Measurements from ENCODE around the gene RNU5D-1. TPM values are rescaled to one million over a fixed set of nuclear protein-coding genes. Genes with fewer than 3 reads are reported as not detected.

The RNU5D-1 gene
- total and polyA plus RNA-seq, 8 donors: not detected

DNA sequence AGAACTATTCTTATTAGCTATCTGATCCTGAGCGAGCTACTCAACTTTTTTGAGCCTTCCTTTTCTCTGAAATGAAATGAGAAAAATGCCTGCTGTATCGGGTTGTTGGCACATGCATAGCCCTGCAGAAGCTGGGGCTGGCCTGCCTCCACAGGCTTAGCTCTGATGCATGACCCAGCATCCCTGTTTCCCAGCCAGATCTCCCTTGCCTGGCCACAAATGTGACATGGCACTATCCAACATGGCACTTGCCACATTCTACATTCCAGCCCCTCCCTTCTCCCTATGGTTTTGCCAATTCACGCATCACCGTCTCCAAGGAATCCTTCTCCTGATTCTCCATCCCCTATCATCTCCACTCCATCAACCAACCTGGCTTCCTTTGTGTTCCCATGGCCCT lies 13.8 kb downstream of the RNU5D-1 start:
- no peak for DNase-seq
- no peaks in the 10 kb centered on the region for H3K36me3 ChIP-seq
- no peak overlapping the region for H3K4me3 ChIP-seq
- TF ChIP-seq EP300 (IDR thresholded peaks at IDR 0.05): no peak
- no peak for TF ChIP-seq POLR2A (IDR thresholded peaks at IDR 0.05)
- no peak for TF ChIP-seq POLR2AphosphoS5 (IDR thresholded peaks at IDR 0.05)
- TF ChIP-seq, protein P1, sequence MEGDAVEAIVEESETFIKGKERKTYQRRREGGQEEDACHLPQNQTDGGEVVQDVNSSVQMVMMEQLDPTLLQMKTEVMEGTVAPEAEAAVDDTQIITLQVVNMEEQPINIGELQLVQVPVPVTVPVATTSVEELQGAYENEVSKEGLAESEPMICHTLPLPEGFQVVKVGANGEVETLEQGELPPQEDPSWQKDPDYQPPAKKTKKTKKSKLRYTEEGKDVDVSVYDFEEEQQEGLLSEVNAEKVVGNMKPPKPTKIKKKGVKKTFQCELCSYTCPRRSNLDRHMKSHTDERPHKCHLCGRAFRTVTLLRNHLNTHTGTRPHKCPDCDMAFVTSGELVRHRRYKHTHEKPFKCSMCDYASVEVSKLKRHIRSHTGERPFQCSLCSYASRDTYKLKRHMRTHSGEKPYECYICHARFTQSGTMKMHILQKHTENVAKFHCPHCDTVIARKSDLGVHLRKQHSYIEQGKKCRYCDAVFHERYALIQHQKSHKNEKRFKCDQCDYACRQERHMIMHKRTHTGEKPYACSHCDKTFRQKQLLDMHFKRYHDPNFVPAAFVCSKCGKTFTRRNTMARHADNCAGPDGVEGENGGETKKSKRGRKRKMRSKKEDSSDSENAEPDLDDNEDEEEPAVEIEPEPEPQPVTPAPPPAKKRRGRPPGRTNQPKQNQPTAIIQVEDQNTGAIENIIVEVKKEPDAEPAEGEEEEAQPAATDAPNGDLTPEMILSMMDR (IDR thresholded peaks at IDR 0.05): no peak
- H3K27me3 ChIP-seq: no peaks in the 10 kb centered on the region
- intact Hi-C loops (cut with DNase I; ENCODE audit: low total_unique reads): no loop called here
- no peaks in the 10 kb centered on the region for H3K9me3 ChIP-seq
- H3K27ac ChIP-seq: no peak overlapping the region
- 81 to 88% (median 85%) methylated on average over 4 of the region's 4 CpGs for WGBS, 5 donors
- peaks cover 0 to 25% (median 4%) of the 10 kb centered on the region in 4 donors for H3K4me1 ChIP-seq

DNA sequence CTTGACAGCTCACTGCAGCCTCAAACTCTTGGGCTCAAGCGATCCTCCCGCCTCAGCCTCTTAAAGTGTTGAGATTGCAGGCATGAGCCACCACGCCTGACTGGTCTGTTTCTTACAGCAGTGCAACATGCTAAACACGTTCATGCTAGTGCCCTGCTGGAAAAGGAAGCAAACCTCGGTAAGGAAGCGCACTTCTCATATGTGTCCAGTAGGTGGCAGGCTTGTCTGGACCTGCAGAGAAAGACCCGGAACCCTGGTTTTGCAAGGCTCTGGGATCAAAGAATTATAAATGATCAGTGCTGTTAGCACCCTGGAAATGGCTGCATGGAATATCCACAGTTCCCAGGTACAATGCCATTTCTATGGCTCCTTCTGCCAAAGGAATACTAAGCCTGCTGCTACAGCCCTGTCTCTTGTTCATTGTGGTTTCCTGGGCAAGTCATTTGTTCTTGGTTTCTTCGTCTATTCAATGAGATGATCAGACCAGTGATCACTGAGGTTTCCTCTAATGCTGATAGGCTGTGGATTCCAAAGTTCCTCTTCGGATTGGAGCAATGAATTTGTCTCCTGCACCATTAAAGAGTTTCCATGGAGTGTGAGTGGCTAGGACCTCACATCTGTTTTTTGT lies 15.9 kb downstream of the RNU5D-1 start:
- intact Hi-C loops (cut with DNase I; ENCODE audit: low total_unique reads): no loop called here
- H3K9me3 ChIP-seq: no peaks in the 10 kb centered on the region
- H3K4me3 ChIP-seq: no peak overlapping the region
- H3K27me3 ChIP-seq: no peaks in the 10 kb centered on the region
- H3K4me1 ChIP-seq: peaks cover 0 to 23% (median 4%) of the 10 kb centered on the region in 4 donors
- WGBS, 5 donors: 5 to 13% (median 10%) methylated on average over 9 of the region's 9 CpGs
- no peaks in the 10 kb centered on the region for H3K36me3 ChIP-seq
- H3K27ac ChIP-seq: peak overlapping the region in 2 of 5 donors; percentile 7 to 14
- DNase-seq: peak; percentile 72 to 92
- TF ChIP-seq, protein P1 (IDR thresholded peaks at IDR 0.05): peak in 5 of 7 experiments; percentile 69 to 93 (median 84)
- TF ChIP-seq POLR2AphosphoS5 (IDR thresholded peaks at IDR 0.05): no peak

DNA sequence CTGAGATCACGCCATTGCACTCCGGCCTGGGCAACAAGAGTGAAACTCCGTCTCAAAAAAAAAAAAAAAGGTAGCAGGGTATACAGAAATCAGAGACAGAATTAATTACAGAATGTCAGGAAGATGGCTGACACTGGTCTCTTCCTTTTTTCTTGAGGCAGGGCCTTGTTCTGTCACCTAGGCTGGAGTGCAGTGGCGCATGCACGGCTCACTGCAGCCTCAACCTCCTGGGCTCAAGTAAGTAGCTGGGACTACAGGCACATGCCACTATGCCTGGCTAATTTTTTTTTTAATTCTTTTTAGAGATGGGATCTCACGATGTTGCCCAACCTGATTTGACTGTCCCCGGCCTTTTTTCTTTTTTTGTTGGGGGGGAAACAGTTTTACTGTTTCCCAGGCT lies 16.4 kb downstream of the RNU5D-1 start:
- no peak overlapping the region for H3K4me3 ChIP-seq
- peak overlapping the region in 1 of 5 donors; percentile 7 for H3K27ac ChIP-seq
- H3K9me3 ChIP-seq: no peaks in the 10 kb centered on the region
- WGBS, 5 donors: 87 to 94% (median 89%) methylated on average over 7 of the region's 7 CpGs
- DNase-seq: no peak
- peaks cover 0 to 23% (median 4%) of the 10 kb centered on the region in 4 donors for H3K4me1 ChIP-seq
- no peaks in the 10 kb centered on the region for H3K27me3 ChIP-seq
- H3K36me3 ChIP-seq: no peaks in the 10 kb centered on the region
- intact Hi-C loops (cut with DNase I; ENCODE audit: low total_unique reads): no loop called here
- TF ChIP-seq, protein P1 (IDR thresholded peaks at IDR 0.05): no peak
- TF ChIP-seq POLR2A (IDR thresholded peaks at IDR 0.05) (no peak), EP300 (IDR thresholded peaks at IDR 0.05) (no peak), POLR2AphosphoS5 (IDR thresholded peaks at IDR 0.05) (no peak)

DNA sequence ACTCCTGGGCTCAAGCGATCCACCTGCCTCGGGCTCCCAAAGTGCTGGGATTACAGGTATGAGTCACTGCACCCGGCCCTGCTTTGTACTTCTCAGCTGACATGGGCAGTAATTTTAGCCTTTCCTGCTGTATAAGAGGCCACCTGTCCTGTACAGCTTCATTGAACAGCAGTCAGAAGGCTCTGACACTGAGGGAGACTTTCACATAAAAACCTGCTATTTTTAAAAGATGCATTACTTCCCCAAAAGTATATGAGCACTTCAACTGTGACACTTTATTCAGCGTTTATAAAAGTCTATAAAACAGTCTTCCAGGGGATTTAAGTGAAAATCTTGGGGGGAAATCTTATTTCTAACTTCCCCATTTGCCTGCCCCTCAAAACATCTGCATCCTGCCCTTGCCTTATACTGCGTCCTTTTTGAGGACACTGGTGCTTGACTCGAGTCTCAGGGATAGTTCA lies 17.6 kb downstream of the RNU5D-1 start:
- no peak overlapping the region for H3K27ac ChIP-seq
- WGBS, 5 donors: 49 to 59% (median 52%) methylated on average over 6 of the region's 6 CpGs

More for the DNA sequence above, 17.6 kb downstream of the RNU5D-1 start:
- Histone ChIP-seq H3K9me3 (no peaks in the 10 kb centered on the region), H3K27me3 (no peaks in the 10 kb centered on the region), H3K4me3 (no peak overlapping the region), H3K36me3 (no peaks in the 10 kb centered on the region), H3K4me1 (peaks cover 0 to 25% (median 5%) of the 10 kb centered on the region in 4 donors)
- no peak for DNase-seq
- TF ChIP-seq, protein P1 (IDR thresholded peaks at IDR 0.05): no peak
- TF ChIP-seq POLR2A (IDR thresholded peaks at IDR 0.05) (no peak), POLR2AphosphoS5 (IDR thresholded peaks at IDR 0.05) (no peak), EP300 (IDR thresholded peaks at IDR 0.05) (no peak)
- intact Hi-C loops (cut with DNase I; ENCODE audit: low total_unique reads): no loop called here

All from stomach (tissue), 9 donors.